Measurements from ENCODE around the gene ZNF622.

Gene ZNF622

DNA sequence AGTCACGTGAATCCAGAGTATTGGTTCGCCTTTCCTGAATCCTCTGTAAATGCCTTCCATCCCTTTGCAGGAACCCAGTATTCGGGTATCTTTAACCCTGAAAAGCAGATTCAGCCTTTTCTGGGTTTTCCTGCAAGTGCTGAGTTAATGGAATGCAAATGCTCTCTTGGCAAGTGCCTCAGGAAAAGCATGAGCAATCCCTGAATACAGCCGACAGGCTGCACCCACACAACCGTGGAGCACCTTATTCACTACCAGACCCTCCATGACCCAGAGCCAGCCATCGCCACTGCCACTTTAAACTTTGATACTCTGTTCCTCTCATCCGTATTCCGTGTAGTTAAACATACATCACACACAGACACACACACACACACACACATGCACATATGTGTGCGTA, 54.4 kb downstream of the ZNF622 start:
- TF ChIP-seq CTCF (IDR thresholded peaks at IDR 0.05; ENCODE audit: low read depth, low read length) = no peak
- no peak for TF ChIP-seq POLR2A (IDR thresholded peaks at IDR 0.05; ENCODE audit: extremely low read depth, insufficient read length)
- no peak for TF ChIP-seq MYC (IDR thresholded peaks at IDR 0.05; ENCODE audit: low read depth, low read length)
- TF ChIP-seq, protein P1, sequence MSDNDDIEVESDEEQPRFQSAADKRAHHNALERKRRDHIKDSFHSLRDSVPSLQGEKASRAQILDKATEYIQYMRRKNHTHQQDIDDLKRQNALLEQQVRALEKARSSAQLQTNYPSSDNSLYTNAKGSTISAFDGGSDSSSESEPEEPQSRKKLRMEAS (IDR thresholded peaks at IDR 0.05; ENCODE audit: low read depth, low read length) = no peak
- no peak for DNase-seq (ENCODE audit: low read depth)
- H3K4me3 ChIP-seq (ENCODE audit: low read depth, low read length) = no peak overlapping the region

GRCh38 chr5:16410338-16410737, 55.3 kb downstream of the ZNF622 start:
- H3K4me3 ChIP-seq (ENCODE audit: low read depth, low read length) = no peak overlapping the region
- no peak for DNase-seq (ENCODE audit: low read depth)
- no peak for TF ChIP-seq CTCF (IDR thresholded peaks at IDR 0.05; ENCODE audit: low read depth, low read length)
- no peak for TF ChIP-seq POLR2A (IDR thresholded peaks at IDR 0.05; ENCODE audit: extremely low read depth, insufficient read length)
- no peak for TF ChIP-seq MYC (IDR thresholded peaks at IDR 0.05; ENCODE audit: low read depth, low read length)
- TF ChIP-seq, protein P1 (IDR thresholded peaks at IDR 0.05; ENCODE audit: low read depth, low read length) = no peak

GRCh38 chr5:16406630-16407029, 59.0 kb downstream of the ZNF622 start:
- TF ChIP-seq CTCF (IDR thresholded peaks at IDR 0.05; ENCODE audit: low read depth, low read length) (no peak), POLR2A (IDR thresholded peaks at IDR 0.05; ENCODE audit: extremely low read depth, insufficient read length) (no peak), MYC (IDR thresholded peaks at IDR 0.05; ENCODE audit: low read depth, low read length) (no peak)
- TF ChIP-seq, protein P1 (IDR thresholded peaks at IDR 0.05; ENCODE audit: low read depth, low read length) = no peak
- no peak overlapping the region for H3K4me3 ChIP-seq (ENCODE audit: low read depth, low read length)
- DNase-seq (ENCODE audit: low read depth) = no peak

- no peak overlapping the region for H3K4me3 ChIP-seq (ENCODE audit: low read depth, low read length)
- no peak for TF ChIP-seq MYC (IDR thresholded peaks at IDR 0.05; ENCODE audit: low read depth, low read length)
- no peak for TF ChIP-seq POLR2A (IDR thresholded peaks at IDR 0.05; ENCODE audit: extremely low read depth, insufficient read length)
- TF ChIP-seq, protein P1 (IDR thresholded peaks at IDR 0.05; ENCODE audit: low read depth, low read length) = no peak
- TF ChIP-seq CTCF (IDR thresholded peaks at IDR 0.05; ENCODE audit: low read depth, low read length) = no peak
- no peak for DNase-seq (ENCODE audit: low read depth)
These were observed 59.6 kb downstream of the ZNF622 start for GRCh38 chr5:16406023-16406422.

All from NB4 (cell line).